Chondrocyte (in vitro differentiated cells): ENCODE data around the gene KRT85. TPM values are rescaled to one million over a fixed set of nuclear protein-coding genes. Genes with fewer than 3 reads are reported as not detected.

Experiments used
- DNase-seq: peaks from one replicate; pipeline ENCODE4 v3.0.0; 2021; ENCODE audit warnings: mixed read lengths, low spot score
- H3K27ac Mint-ChIP-seq: one replicate; pipeline ENCODE4 v1.8.0; 2021; ENCODE audit warnings: mild to moderate bottlenecking, moderate library complexity, mixed read lengths; ENCODE audit not compliant: unreplicated experiment
- H3K27me3 Mint-ChIP-seq: 2 replicates; pipeline ENCODE4 v1.8.0; 2021; ENCODE audit warnings: low read depth, mixed read lengths
- H3K36me3 Mint-ChIP-seq: 2 replicates; pipeline ENCODE4 v1.8.0; 2021; ENCODE audit warnings: low read depth, mixed read lengths
- H3K4me1 Mint-ChIP-seq: 2 replicates; pipeline ENCODE4 v1.8.0; 2021; ENCODE audit warnings: low read depth, mild to moderate bottlenecking, mixed read lengths
- H3K4me3 Mint-ChIP-seq: one replicate; pipeline ENCODE4 v1.8.0; 2021; ENCODE audit warnings: mild to moderate bottlenecking, moderate library complexity, mixed read lengths; ENCODE audit not compliant: unreplicated experiment
- H3K9me3 Mint-ChIP-seq: 2 replicates; pipeline ENCODE4 v1.8.0; 2021; ENCODE audit warnings: low read depth, mixed read lengths
- CTCF ChIP-seq: fragments of 200-600 bp; sonication (generic); IDR thresholded peaks from 2 replicates; pipeline ENCODE4 v1.5.0; 2021; ENCODE audit warnings: antibody characterized with exemption, mild to moderate bottlenecking, moderate library complexity
- total RNA-seq: library from RNA; stranded (reverse); gene quantifications from 3 replicates; pipeline ENCODE4 v1.2.1, GENCODE V29; 2021

KRT85 gene
- total RNA-seq, 1 donor from 2014 or later = not detected

GRCh38 chr12:52344111-52344510 is 23.2 kb downstream of the KRT85 start:
- no peak overlapping the region for H3K27ac Mint-ChIP-seq
- TF ChIP-seq CTCF = no peak
- peaks cover 3% of the 10 kb centered on the region for H3K9me3 Mint-ChIP-seq
- H3K36me3 Mint-ChIP-seq = no peaks in the 10 kb centered on the region
- H3K4me3 Mint-ChIP-seq = no peak overlapping the region
- H3K4me1 Mint-ChIP-seq = peaks cover 5% of the 10 kb centered on the region
- no peak for DNase-seq
- peaks cover 21% of the 10 kb centered on the region for H3K27me3 Mint-ChIP-seq

GRCh38 chr12:52343550-52343949 is 23.7 kb downstream of the KRT85 start:
- TF ChIP-seq CTCF = no peak
- H3K27me3 Mint-ChIP-seq = peaks cover 23% of the 10 kb centered on the region
- peaks cover 3% of the 10 kb centered on the region for H3K9me3 Mint-ChIP-seq
- peaks cover 5% of the 10 kb centered on the region for H3K4me1 Mint-ChIP-seq
- H3K4me3 Mint-ChIP-seq = no peak overlapping the region
- no peak for DNase-seq
- peaks cover under 1% of the 10 kb centered on the region for H3K36me3 Mint-ChIP-seq
- no peak overlapping the region for H3K27ac Mint-ChIP-seq

GRCh38 chr12:52342781-52343490 is 24.3 kb downstream of the KRT85 start:
- no peak for DNase-seq
- no peak overlapping the region for H3K4me3 Mint-ChIP-seq
- H3K27me3 Mint-ChIP-seq = peaks cover 20% of the 10 kb centered on the region
- H3K4me1 Mint-ChIP-seq = peaks cover 5% of the 10 kb centered on the region
- TF ChIP-seq CTCF = no peak
- peaks cover 3% of the 10 kb centered on the region for H3K9me3 Mint-ChIP-seq
- peaks cover 1% of the 10 kb centered on the region for H3K36me3 Mint-ChIP-seq
- H3K27ac Mint-ChIP-seq = no peak overlapping the region

- Mint-ChIP-seq H3K27me3 (peaks cover 18% of the 10 kb centered on the region), H3K9me3 (peaks cover 11% of the 10 kb centered on the region), H3K36me3 (peaks cover 1% of the 10 kb centered on the region), H3K4me3 (no peak overlapping the region), H3K27ac (no peak overlapping the region), H3K4me1 (peaks cover 12% of the 10 kb centered on the region)
- DNase-seq = no peak
- TF ChIP-seq CTCF = no peak
Measured at GRCh38 chr12:52341066-52341580, 26.2 kb downstream of the KRT85 start.

- Mint-ChIP-seq H3K27me3 (peaks cover 18% of the 10 kb centered on the region), H3K4me3 (no peak overlapping the region), H3K9me3 (peaks cover 8% of the 10 kb centered on the region), H3K4me1 (peaks cover 13% of the 10 kb centered on the region), H3K36me3 (peaks cover 1% of the 10 kb centered on the region), H3K27ac (no peak overlapping the region)
- DNase-seq = no peak
- TF ChIP-seq CTCF = no peak
Measured at GRCh38 chr12:52338241-52338960, 28.9 kb downstream of the KRT85 start.
